Astrocyte of the cerebellum (primary cell): ENCODE measurements around the gene THY1.
A peak's percentile ranks its signal among the peaks of the same experiment; 100 is the strongest.

Experiments
- DNase-seq: peaks from one replicate; pipeline ENCODE4 v3.0.0-alpha.2; 2011; ENCODE audit warnings: low read depth
- H3K4me3 ChIP-seq: 2 replicates; pipeline ENCODE4 v1.5.1; 2011; ENCODE audit warnings: mild to moderate bottlenecking, low read depth, low read length, moderate library complexity
- CTCF ChIP-seq: IDR thresholded peaks from 2 replicates; pipeline ENCODE4 v1.5.1; 2012; ENCODE audit warnings: low read length, low read depth, moderate library complexity, mild to moderate bottlenecking; ENCODE audit errors: missing control alignments
- in situ Hi-C: cut with HindIII; loops from 2 replicates; pipeline ENCODE4 v1.10.0; 2017; ENCODE audit warnings: low sequenced_read_pairs

The THY1 gene

GRCh38 chr11:119375337-119376196 lies 47.4 kb downstream of the THY1 start:
- peak; percentile 16 for DNase-seq
- TF ChIP-seq CTCF, result no peak
- in situ Hi-C loops, result loop anchor here (10.0 kb wide), 2 partner anchors 49 to 99 kb away; partner anchors contain the start of gene THY1

GRCh38 chr11:119374632-119375336 lies 48.2 kb downstream of the THY1 start:
- DNase-seq, result no peak
- H3K4me3 ChIP-seq, result no peak overlapping the region
- in situ Hi-C loops, result loop anchor here (10.0 to 25.0 kb wide), 3 partner anchors 50 to 338 kb away; partner anchors contain the start of gene THY1
- no peak for TF ChIP-seq CTCF

More at GRCh38 chr11:119375337-119376196, 47.4 kb downstream of the THY1 start:
- H3K4me3 ChIP-seq, result no peak overlapping the region

- no peak overlapping the region for H3K4me3 ChIP-seq
- peak; percentile 28 for DNase-seq
- in situ Hi-C loops, result loop anchor here (10.0 to 25.0 kb wide), 3 partner anchors 51 to 338 kb away; partner anchors contain the start of gene THY1
- TF ChIP-seq CTCF, result peak; percentile 94
Measured at GRCh38 chr11:119373921-119374631, 48.9 kb downstream of the THY1 start.

- no peak for DNase-seq
- TF ChIP-seq CTCF, result no peak
- in situ Hi-C loops, result loop anchor here (10.0 to 25.0 kb wide), 3 partner anchors 52 to 339 kb away; partner anchors contain the start of gene THY1
- no peak overlapping the region for H3K4me3 ChIP-seq
Measured at GRCh38 chr11:119373059-119373920, 49.7 kb downstream of the THY1 start.

GRCh38 chr11:119372260-119373058 lies 50.5 kb downstream of the THY1 start:
- in situ Hi-C loops, result loop anchor here (10.0 to 25.0 kb wide), 3 partner anchors 52 to 340 kb away; partner anchors contain the start of gene THY1
- DNase-seq, result no peak
- TF ChIP-seq CTCF, result no peak

More at GRCh38 chr11:119372260-119373058, 50.5 kb downstream of the THY1 start:
- no peak overlapping the region for H3K4me3 ChIP-seq
